Cardiac fibroblast (primary cell): ENCODE results near the gene GAMT.
A peak's percentile ranks its signal among the peaks of the same experiment; 100 is the strongest.

Experiments
- DNase-seq, 2 donors: peaks; one replicate each; pipeline versions ENCODE4 v3.0.0 to v3.0.0-alpha.2; 2010; ENCODE audit warnings: low read depth in 2 of 2
- H3K4me3 ChIP-seq, 2 donors: replicated peaks in 1 of 2; 1 replicate in 1 of 2; 2 replicates in 1 of 2; pipeline ENCODE4 v1.5.1; 2011; ENCODE audit warnings: low read depth in 2 of 2, low read length in 2 of 2, mild to moderate bottlenecking in 2 of 2, moderate library complexity in 1 of 2
- TF ChIP-seq, protein P1 (sequence below): IDR thresholded peaks from one replicate; pipeline ENCODE4 v1.5.1; 2011; ENCODE audit warnings: low read depth, mild to moderate bottlenecking, low read length, inconsistent platforms

The GAMT gene

DNA sequence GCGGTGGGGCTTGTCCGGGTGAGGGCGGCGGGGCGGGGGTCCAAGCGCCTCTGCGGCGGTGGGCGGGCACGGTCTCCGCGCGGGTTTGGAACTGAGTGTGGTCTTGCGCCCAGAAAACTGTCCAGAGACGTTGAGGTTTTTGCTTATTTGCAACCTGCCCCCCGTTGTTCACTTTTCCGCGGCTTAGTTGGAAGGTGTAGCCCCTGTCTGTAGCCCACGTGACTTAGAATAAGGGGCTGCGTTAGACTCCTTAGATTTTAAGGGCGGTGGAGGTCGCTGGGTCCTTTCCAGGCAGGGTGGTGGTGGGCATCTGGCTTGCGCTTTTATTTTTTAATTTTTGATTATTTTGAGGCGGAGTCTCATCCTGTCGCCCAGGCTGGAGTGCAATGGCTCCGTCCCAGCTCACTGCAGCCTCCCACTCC lies 37.6 kb upstream of the GAMT start:
- DNase-seq, result no peak
- TF ChIP-seq, protein P1, sequence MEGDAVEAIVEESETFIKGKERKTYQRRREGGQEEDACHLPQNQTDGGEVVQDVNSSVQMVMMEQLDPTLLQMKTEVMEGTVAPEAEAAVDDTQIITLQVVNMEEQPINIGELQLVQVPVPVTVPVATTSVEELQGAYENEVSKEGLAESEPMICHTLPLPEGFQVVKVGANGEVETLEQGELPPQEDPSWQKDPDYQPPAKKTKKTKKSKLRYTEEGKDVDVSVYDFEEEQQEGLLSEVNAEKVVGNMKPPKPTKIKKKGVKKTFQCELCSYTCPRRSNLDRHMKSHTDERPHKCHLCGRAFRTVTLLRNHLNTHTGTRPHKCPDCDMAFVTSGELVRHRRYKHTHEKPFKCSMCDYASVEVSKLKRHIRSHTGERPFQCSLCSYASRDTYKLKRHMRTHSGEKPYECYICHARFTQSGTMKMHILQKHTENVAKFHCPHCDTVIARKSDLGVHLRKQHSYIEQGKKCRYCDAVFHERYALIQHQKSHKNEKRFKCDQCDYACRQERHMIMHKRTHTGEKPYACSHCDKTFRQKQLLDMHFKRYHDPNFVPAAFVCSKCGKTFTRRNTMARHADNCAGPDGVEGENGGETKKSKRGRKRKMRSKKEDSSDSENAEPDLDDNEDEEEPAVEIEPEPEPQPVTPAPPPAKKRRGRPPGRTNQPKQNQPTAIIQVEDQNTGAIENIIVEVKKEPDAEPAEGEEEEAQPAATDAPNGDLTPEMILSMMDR, result no peak
- H3K4me3 ChIP-seq, result peak overlapping the region; percentile 76 to 90

DNA sequence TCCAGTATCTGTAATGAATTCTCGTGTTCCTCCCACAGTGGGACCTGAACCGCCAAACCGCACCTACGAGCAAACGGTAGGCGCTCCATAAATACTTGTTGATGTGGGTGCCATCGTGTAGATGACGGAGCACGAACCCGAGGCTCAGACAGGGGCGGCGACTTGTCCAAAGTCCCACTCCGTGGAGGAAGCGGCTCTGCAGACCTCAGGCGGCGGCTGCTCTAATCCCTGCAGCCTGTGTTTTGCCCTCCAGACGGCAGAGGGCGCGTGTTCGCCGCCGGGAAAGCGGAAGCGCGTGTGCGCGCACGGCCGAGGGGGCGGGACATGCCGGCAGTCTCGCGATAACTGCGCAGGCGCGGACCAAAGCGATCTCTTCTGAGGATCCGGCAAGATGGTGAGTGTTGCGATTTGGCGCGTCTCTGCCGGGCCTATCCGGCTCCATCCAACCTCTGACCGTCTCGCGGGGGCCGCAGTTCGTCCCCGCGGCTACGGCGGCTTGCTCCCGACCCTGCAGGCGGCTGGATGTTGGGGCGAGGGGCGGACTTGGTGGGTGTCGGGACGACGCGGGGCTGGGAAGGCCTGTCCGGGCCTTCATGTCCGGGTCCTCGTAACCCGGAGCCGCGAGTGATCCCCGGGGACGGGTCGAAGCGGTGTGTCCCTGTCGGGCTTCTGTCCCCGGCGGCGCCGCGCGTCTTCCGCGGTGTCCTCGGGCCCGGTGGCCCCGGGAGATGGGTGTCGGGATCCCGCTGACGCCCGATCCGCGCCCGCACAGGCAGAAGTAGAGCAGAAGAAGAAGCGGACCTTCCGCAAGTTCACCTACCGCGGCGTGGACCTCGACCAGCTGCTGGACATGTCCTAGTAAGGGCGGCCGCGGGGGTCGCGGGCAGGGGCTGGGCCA lies 36.9 kb upstream of the GAMT start, which contains the start of gene RPS15:
Gene RPS15 (plus strand): TSS at position 362 of the 898 bp plus-strand sequence. CDS start 30 bp downstream, at position 392.
- peak within 1 kb of the TSS; percentile 76 to 90 for H3K4me3 ChIP-seq
- TF ChIP-seq, protein P1, result peak; percentile 97
- peak; percentile 96 to 98 for DNase-seq

DNA sequence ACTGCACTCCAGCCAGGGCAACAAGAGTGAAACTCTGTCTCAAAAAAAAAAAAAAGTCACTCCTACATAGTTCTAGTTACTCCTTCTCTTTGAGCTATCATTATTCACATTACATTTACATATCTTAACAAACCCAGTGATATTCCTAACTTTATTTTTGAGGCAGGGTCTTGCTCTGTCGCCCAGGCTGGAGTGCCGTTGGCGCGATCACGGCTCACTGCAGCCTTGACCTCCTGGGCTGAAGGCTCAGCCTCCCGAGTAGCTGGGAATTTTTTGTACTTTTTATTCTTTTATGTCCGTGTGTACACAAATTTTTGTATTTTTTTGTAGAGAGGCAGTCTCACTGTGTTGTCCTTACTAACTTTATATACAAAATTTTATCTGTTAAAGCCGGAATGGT lies 36.3 kb upstream of the GAMT start:
- no peak overlapping the region for H3K4me3 ChIP-seq

DNA sequence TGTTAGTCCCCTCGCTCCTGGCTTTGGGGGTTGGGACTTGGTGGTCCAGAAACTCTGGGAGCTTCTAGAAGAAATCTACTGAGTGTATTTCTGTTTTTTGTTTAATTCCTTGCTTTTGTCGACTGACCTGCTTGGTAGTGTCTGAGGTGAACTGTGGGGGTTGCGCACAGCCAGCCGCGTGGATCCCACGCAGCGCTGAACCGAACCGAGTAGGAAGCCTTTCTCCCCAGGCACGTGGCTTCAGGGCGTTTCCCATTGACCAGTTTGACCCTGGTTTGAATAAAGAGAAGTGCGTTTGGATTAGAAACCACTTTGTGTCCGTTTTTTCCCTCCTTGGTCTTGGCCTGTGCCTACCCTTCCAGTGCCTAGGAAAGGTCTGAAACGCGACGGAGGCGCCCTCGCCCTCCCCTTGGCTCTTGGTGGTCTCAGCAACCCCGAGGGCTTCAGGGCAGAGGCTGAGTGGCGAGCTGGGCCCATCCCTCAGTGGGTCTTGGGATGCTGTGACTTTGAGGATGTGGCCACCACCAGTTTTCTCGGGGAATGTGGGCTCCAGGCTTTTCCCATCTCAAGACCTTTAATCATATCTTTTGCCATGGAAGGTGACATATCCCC lies 34.1 kb upstream of the GAMT start:
- no peak overlapping the region for H3K4me3 ChIP-seq
- no peak for DNase-seq
- TF ChIP-seq, protein P1, result no peak

More for the DNA sequence above, 36.3 kb upstream of the GAMT start:
- DNase-seq, result no peak
- TF ChIP-seq, protein P1, result no peak

DNA sequence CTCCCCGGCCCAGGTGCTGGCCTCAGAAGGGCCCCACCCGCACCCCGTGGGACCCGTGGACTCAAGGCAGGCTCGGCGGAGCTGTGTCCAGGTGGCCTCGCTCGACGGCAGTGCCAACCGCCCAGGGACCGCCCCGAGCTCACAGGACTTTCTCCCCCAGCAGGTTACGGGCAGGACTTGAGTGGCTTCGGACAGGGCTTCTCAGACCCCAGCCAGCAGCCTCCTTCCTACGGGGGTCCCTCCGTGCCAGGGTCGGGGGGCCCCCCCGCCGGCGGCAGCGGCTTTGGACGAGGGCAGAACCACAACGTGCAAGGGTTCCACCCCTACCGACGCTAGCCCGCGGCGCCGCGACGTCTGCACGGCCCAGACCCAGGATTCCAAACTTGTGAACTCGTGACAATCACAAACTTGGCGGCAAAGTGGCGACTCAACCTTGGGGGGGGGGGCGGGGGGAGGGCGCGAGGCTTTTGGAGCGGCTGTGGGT lies 33.3 kb upstream of the GAMT start:
- DNase-seq, result no peak
- TF ChIP-seq, protein P1, result no peak
- H3K4me3 ChIP-seq, result no peak overlapping the region

DNA sequence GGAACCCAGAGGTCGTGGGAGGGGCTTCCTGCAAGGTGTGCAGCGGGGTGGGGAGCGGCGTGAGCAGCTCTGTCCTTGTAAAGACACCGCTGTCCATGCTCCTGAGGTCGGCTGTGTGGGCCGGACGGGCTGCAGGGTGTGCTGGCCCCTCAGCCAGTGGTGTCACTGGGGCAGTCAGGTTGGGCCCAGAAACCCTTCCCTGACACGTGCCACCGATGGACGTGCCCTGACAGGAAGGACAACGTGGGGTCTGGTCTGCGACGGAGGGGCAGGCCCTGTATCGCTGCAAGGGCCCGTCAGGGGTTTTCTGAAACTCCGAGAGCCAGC lies 32.7 kb upstream of the GAMT start:
- TF ChIP-seq, protein P1, result no peak
- no peak for DNase-seq

More for the DNA sequence above, 32.7 kb upstream of the GAMT start:
- H3K4me3 ChIP-seq, result no peak overlapping the region
